Measurements from ENCODE around the gene RDH5.

Gene RDH5

GRCh38 chr12:55707219-55707671 lies 12.9 kb upstream of the RDH5 start:
- peak overlapping the region in 2 of 3 experiments; percentile 44 to 89 for H3K27ac Mint-ChIP-seq
- H3K9me3 Mint-ChIP-seq, result no peaks in the 10 kb centered on the region
- peak overlapping the region; percentile 82 to 90 (median 90) for H3K4me3 Mint-ChIP-seq
- TF ChIP-seq CTCF (IDR thresholded peaks at IDR 0.05; ENCODE audit: unreplicated experiment in 3 of 3), result no peak
- H3K4me1 Mint-ChIP-seq, result peaks cover 80% of the 10 kb centered on the region
- peaks cover 41% of the 10 kb centered on the region for H3K27me3 Mint-ChIP-seq (ENCODE audit: low read depth)
- H3K36me3 Mint-ChIP-seq (ENCODE audit: low read depth), result no peaks in the 10 kb centered on the region

GRCh38 chr12:55707841-55708694 lies 12.1 kb upstream of the RDH5 start, which contains the start of gene ITGA7:
ITGA7 (minus strand) TSS chr12:55707904; CDS start chr12:55707682, 222 bp downstream.
- peak within 1 kb of the TSS in 2 of 3 experiments; percentile 44 to 89 for H3K27ac Mint-ChIP-seq
- no peaks in the 10 kb centered on the region for H3K36me3 Mint-ChIP-seq (ENCODE audit: low read depth)
- no peak for TF ChIP-seq CTCF (IDR thresholded peaks at IDR 0.05; ENCODE audit: unreplicated experiment in 3 of 3)
- peaks cover 79% of the 10 kb centered on the region for H3K4me1 Mint-ChIP-seq
- H3K9me3 Mint-ChIP-seq, result no peaks in the 10 kb centered on the region
- H3K27me3 Mint-ChIP-seq (ENCODE audit: low read depth), result peaks cover 41% of the 10 kb centered on the region
- H3K4me3 Mint-ChIP-seq, result peak within 1 kb of the TSS; percentile 82 to 90 (median 90)

GRCh38 chr12:55708695-55709233 lies 11.4 kb upstream of the RDH5 start:
- Mint-ChIP-seq H3K36me3 (ENCODE audit: low read depth) (no peaks in the 10 kb centered on the region), H3K4me1 (peaks cover 75% of the 10 kb centered on the region), H3K27me3 (ENCODE audit: low read depth) (peaks cover 41% of the 10 kb centered on the region), H3K9me3 (no peaks in the 10 kb centered on the region), H3K4me3 (peak overlapping the region; percentile 59 to 87 (median 82)), H3K27ac (peak overlapping the region in 2 of 3 experiments; percentile 19 to 50)
- TF ChIP-seq CTCF (IDR thresholded peaks at IDR 0.05; ENCODE audit: unreplicated experiment in 3 of 3), result no peak

DNA sequence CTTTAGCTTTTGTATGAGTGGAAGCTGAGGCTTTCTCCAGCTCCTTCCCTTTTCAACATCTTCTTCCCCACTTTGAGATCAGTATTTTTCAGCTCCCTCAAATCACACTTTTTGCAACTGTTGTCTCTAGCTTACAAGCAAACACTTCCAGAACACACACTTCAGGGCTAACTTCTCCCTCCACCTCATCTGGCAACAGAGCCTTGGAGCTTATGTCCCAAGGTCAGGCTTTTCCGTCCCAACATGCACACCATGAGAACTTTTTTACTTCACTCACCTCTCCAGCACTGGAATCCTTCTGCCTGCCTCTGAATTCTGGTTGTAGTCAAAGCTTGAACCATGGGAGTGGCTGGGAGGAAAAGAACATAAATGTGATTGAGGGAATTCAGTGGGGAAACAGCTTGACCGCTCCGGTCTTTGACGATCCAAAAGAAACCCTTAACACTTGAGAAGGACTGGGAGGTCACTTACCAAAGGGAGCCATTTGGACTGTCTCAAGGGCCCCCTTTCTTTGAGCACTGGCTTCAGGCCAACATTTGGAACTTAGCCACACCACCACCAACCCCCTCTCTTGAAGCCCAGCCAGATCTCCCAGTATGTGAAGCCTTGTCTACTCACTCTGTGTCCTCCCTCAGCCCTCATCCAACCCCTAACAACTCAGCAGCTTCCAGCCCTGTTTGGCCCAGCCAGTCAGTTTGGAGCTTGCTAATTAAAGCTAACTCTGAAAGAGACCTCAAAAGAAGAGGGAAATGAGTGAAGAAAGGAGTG lies 8.2 kb upstream of the RDH5 start:
- TF ChIP-seq CTCF (IDR thresholded peaks at IDR 0.05; ENCODE audit: unreplicated experiment in 3 of 3), result no peak
- Mint-ChIP-seq H3K36me3 (ENCODE audit: low read depth) (no peaks in the 10 kb centered on the region), H3K27ac (peak overlapping the region; percentile 89 to 92 (median 89)), H3K27me3 (ENCODE audit: low read depth) (peaks cover 33% of the 10 kb centered on the region), H3K9me3 (no peaks in the 10 kb centered on the region), H3K4me3 (peak overlapping the region; percentile 26 to 75 (median 75)), H3K4me1 (peaks cover 58% of the 10 kb centered on the region)

DNA sequence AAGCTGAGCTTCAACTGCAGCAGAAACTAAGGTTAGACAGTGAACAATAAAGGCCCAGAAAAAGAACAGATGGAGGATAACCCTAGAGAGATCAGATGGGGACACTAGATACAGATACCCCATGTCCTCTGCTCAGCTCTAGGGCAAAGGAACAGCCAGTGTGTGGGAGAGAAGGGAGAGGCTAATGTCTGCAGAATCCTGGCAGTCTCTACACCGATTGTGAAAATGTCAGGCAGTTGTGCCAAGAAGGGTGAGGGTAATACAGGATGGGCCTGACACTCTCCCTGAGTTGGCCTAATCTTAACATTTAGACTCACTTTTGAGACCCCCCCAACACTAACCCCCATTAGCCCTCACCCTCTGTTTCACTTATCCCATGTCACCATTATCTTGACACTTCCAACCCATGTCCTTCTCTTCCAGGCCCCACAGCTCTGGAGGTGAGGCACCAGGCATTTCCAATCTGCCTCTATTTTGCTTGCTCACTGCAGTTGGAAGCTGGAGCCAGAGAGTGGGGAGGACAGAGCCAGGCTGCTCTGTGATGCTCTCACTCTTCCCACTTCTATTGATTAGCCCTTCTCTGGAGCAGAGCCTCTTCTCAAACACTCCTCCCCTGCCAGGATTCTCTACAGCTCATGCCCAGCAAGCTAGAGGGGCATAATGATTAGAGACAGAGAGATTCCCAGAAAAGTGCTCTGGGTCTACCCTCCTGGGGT lies 7.3 kb upstream of the RDH5 start:
- Mint-ChIP-seq H3K9me3 (no peaks in the 10 kb centered on the region), H3K27ac (peak overlapping the region; percentile 89 to 92 (median 89)), H3K36me3 (ENCODE audit: low read depth) (no peaks in the 10 kb centered on the region), H3K27me3 (ENCODE audit: low read depth) (peaks cover 31% of the 10 kb centered on the region), H3K4me3 (peak overlapping the region; percentile 1 to 75 (median 75)), H3K4me1 (peaks cover 63% of the 10 kb centered on the region)
- TF ChIP-seq CTCF (IDR thresholded peaks at IDR 0.05; ENCODE audit: unreplicated experiment in 3 of 3), result no peak

Data from nephron (organoid).